NCI-H460 (cell line): ENCODE results near the gene NMUR1. TPM values are rescaled to one million over a fixed set of nuclear protein-coding genes. Genes with fewer than 3 reads are reported as not detected.
A peak's percentile ranks its signal among the peaks of the same experiment; 100 is the strongest.

ENCODE experiments used
- DNase-seq: peaks from one replicate; pipeline ENCODE4 v3.0.0-alpha.2; 2016; ENCODE audit warnings: low read depth; ENCODE audit errors: extremely low read depth
- small RNA-seq, 2 experiments: library from RNA; depleted of rRNA; stranded (forward); fragments of <200 nt; gene quantifications; one replicate each; pipeline ENCODE3, GENCODE V24; 2014
- total RNA-seq: library from RNA; depleted of rRNA; stranded (reverse); fragments of >200 nt; shearing (Covaris generic); gene quantifications from 2 replicates; pipeline ENCODE4 v1.2.3, GENCODE V29; 2014; rRNA removed

The NMUR1 gene
- total RNA-seq, 1 experiment from 2014 or later = not detected

GRCh38 chr2:231494669-231495068 is 35.6 kb downstream of the NMUR1 start:
- DNase-seq = no peak

- no peak for DNase-seq
Measured at GRCh38 chr2:231490801-231491200, 39.4 kb downstream of the NMUR1 start.

- DNase-seq = no peak
Measured at GRCh38 chr2:231489990-231490389, 40.3 kb downstream of the NMUR1 start.

- DNase-seq = no peak
Measured at GRCh38 chr2:231488331-231488730, 41.9 kb downstream of the NMUR1 start.

GRCh38 chr2:231486851-231487596 is 43.2 kb downstream of the NMUR1 start:
- DNase-seq = no peak

- DNase-seq = no peak
Measured at GRCh38 chr2:231483398-231484329, 46.6 kb downstream of the NMUR1 start.

GRCh38 chr2:231482806-231483391 is 47.3 kb downstream of the NMUR1 start:
- peak; percentile 54 for DNase-seq

GRCh38 chr2:231480781-231481180 is 49.5 kb downstream of the NMUR1 start:
- no peak for DNase-seq

GRCh38 chr2:231479455-231479854 is 50.8 kb downstream of the NMUR1 start:
- DNase-seq = no peak

- no peak for DNase-seq
Measured at GRCh38 chr2:231476920-231477319, 53.3 kb downstream of the NMUR1 start.

GRCh38 chr2:231475965-231476364 is 54.3 kb downstream of the NMUR1 start:
- no peak for DNase-seq

Small RNA genes lying within 50 kb of the gene (small RNA-seq; reads per million reads assigned to genes)
- gene RNU2-22P = 0.08 to 0.23 reads per million in 2 experiments

Other genes starting within 250 kb of the NMUR1 start
- not detected in 2 replicates for gene B3GNT7, start 134.7 kb downstream of the NMUR1 start, total RNA-seq
- gene NCL, start 66.0 kb downstream of the NMUR1 start, total RNA-seq = 339 and 396 TPM in 2 replicates
- not detected in 2 replicates for gene TEX44, start 62.4 kb upstream of the NMUR1 start, total RNA-seq
- gene PTMA, start 178.1 kb upstream of the NMUR1 start, total RNA-seq = 1,434 and 1,752 TPM in 2 replicates